C4-2B (cell line): Measurements from ENCODE around the gene SLC30A10.
"Not testable (repeated sequence)": the region's sequence is repeated elsewhere in the genome, so short reads cannot be mapped to it uniquely, and the experiment has no call there.

Source experiments
- H3K27ac ChIP-seq: fragments of 450-650 bp; 2 replicates; pipeline ENCODE4 v1.5.1; 2017
- ZFX ChIP-seq: fragments of 450-650 bp; IDR thresholded peaks from 2 replicates; pipeline ENCODE4 v1.6.1; 2017
- TF ChIP-seq, protein P1 (sequence below): fragments of 450-650 bp; conservative IDR thresholded peaks from 2 replicates; pipeline ENCODE4 v1.5.1; 2017; ENCODE audit warnings: mild to moderate bottlenecking

The SLC30A10 gene

DNA sequence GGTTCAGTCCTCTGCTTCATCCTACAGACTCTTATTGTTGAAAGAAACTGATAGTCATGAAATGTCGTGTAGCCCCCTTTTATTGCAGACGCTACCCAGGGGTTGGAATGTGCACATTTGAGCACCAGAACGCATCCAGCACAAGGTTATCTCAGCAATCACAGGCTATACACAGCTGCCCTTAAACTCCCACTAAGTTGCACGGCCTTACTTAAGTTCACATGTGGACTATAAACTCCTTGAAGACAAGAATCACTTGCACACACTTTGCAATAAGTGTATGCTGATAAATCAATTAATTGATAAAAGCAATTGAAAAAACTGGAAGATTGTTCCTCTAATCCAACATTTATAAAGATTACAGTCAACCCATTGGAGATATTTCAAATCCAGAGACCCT lies 18.9 kb downstream of the SLC30A10 start:
- no peak for TF ChIP-seq ZFX
- TF ChIP-seq, protein P1, sequence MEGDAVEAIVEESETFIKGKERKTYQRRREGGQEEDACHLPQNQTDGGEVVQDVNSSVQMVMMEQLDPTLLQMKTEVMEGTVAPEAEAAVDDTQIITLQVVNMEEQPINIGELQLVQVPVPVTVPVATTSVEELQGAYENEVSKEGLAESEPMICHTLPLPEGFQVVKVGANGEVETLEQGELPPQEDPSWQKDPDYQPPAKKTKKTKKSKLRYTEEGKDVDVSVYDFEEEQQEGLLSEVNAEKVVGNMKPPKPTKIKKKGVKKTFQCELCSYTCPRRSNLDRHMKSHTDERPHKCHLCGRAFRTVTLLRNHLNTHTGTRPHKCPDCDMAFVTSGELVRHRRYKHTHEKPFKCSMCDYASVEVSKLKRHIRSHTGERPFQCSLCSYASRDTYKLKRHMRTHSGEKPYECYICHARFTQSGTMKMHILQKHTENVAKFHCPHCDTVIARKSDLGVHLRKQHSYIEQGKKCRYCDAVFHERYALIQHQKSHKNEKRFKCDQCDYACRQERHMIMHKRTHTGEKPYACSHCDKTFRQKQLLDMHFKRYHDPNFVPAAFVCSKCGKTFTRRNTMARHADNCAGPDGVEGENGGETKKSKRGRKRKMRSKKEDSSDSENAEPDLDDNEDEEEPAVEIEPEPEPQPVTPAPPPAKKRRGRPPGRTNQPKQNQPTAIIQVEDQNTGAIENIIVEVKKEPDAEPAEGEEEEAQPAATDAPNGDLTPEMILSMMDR = no peak
- H3K27ac ChIP-seq = no peak overlapping the region

DNA sequence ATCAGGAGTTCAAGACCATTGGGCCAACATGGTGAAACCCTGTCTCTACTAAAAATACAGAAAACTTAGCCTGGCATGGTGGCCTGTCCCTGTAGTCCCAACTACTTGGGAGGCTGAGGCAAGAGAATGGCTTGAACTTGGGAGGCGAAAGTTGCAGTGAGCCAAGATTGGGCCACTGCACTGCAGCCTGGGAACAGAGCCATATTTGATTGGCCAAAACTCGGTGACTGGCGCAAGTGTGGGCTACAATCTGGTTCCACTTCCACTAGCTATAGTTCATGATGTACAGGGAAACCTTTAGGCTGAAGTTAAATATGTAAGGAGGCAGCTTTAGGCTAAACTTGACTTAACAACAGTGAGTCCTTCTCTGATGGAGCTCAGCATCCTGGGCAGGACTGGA lies 20.2 kb downstream of the SLC30A10 start:
- TF ChIP-seq ZFX = no peak
- TF ChIP-seq, protein P1 = no peak
- no peak overlapping the region for H3K27ac ChIP-seq

DNA sequence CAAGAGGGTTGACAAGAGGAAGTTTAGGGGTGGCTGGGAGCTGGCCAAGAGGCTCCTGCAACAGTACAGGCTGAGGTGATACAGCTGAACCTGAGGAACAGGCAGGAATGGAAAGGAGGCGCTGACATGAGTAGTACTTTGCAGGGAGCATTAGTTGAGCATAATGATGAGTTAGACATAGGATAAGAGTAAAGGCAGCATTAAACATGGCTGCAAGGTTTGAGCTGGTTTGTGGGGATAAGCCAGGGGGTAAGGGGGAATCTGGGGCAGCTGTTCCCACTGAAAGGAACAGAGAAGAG lies 20.6 kb downstream of the SLC30A10 start:
- TF ChIP-seq, protein P1 = no peak
- TF ChIP-seq ZFX = no peak

DNA sequence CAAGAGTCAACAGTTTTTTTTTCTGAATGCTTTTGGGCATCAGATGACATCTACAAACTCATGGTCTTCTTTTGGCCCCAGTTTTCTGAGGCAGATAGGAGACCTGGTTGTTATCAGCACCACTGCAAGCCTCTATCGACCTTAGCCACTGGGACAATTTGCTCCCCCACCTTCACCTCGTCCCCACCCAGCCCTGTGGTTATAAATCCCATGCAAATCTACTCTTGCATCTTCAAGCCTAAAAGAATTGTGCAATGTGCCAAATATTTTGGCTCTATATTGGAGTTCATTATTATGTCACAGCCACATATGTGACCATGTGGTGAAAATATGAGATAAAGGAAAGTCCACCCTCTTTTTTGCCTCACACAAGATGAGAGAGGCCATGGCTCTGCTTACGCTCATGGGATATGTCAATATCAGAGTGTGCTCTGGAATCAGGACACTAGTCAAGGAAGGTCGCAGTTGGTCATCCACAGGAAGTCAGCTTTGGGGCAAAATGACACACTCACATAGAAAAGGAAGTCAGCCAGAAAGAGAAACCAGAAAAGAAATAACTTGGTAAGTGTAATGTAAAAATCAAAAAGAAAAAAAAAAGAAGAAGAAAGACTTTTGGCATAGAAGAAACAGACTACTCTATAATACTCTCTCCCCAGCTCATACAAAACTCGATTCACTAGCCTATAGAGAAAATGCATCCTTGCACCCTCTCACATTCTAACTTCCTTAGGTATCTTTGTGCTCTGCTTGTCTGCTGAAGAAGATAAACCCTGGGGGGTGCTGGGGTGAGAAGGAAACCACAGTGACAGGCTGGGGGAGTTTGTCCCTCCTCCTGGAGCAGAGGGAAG lies 21.2 kb downstream of the SLC30A10 start:
- TF ChIP-seq, protein P1 = no peak
- TF ChIP-seq ZFX = no peak
- H3K27ac ChIP-seq = no peak overlapping the region

More for the DNA sequence above, 20.6 kb downstream of the SLC30A10 start:
- H3K27ac ChIP-seq = no peak overlapping the region

DNA sequence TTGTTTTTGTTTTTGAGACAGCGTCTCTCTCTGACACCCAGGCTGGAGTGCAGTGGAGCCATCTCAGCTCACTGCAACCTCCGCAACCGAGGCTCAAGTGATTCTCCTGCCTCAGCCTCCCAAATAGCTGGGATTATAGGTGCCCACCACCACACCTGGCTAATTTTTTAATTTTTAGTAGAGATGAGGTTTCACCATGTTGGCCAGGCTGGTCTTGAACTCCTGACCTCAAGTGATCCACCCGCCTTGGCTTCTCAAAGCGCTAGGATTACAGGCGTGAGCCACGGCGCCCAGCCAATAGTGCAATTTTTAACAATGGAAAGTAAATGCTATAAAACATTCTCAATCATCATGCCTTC lies 21.8 kb downstream of the SLC30A10 start:
- not testable (repeated sequence) for H3K27ac ChIP-seq

DNA sequence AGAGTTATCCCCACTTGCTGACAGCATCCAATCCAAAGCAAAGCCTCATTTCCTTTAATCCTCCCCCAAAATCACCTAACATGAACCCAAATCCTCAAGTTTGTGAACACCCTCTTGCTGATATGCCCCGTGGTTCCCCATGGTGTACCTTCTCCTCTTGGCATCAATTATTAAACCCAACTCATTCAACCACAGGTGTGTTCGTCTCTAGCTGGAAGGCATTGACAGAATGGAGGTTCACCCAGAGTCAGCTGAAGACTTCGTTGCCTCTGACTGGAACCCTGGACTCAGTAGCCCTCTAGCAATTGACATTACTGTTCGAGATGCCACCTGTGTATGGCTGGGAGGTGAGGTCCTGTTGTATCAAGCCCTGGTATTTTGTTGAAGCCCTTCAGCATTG lies 22.8 kb downstream of the SLC30A10 start:
- TF ChIP-seq, protein P1 = no peak
- no peak for TF ChIP-seq ZFX
- no peak overlapping the region for H3K27ac ChIP-seq

DNA sequence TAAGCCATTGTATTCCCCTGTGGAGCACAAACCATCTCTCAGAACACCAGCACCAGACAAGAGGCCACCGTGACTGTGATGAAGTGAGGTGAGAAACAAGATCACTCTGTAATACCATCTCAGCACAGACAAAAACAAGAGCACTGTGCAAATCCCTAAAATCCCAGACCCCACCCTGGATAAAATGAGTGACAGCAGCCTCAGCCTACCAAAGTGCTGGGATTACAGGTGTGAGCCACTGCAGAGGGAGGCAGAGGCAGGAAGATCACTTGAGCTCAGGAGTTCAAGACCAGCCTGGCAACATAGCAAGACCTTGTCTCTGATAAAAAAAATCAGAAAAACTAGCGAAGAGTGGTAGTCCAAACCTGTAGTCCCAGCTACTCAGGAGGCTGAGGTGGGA lies 23.4 kb downstream of the SLC30A10 start:
- H3K27ac ChIP-seq = no peak overlapping the region
- TF ChIP-seq ZFX = no peak
- TF ChIP-seq, protein P1 = no peak

DNA sequence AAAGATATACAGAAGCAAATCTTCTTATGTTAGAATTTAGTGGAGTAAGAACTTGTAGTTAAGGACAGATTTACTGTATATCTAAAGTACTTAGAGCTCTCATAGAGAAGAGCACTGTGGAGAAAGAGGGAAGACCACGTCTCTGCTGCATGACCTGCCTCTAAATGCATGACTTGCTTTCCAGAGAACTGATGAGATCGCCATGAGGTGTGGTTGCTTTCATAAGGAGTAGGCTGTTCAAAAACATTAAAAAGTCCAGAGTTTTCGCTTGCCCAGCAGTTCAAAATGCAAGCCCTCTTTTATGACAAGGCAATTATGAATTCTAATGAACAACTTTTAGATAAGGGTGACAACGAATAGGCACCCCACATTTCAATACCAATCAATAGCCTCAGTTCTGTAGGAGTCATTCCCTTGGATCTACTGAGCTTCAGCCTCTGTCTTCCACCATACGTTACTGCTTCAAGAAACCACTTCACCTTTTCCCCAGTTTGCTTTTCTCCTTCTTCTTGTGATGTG lies 24.9 kb downstream of the SLC30A10 start:
- no peak for TF ChIP-seq ZFX
- TF ChIP-seq, protein P1 = no peak
- no peak overlapping the region for H3K27ac ChIP-seq
